HepG2 (cell line): Measurements from ENCODE around the gene P2RY6. TPM values are rescaled to one million over a fixed set of nuclear protein-coding genes. Genes with fewer than 3 reads are reported as not detected.

Source experiments
- ATAD3A ChIP-seq: sonication (generic); formaldehyde crosslinking; IDR thresholded peaks from 2 replicates; pipeline ENCODE4 v1.4.0; 2020; ENCODE audit warnings: missing genetic modification reagents
- BCL6 ChIP-seq: IDR thresholded peaks from 2 replicates; pipeline ENCODE4 v1.6.1; 2016; ENCODE audit warnings: missing genetic modification reagents, missing compliant biosample characterization
- EED ChIP-seq: sonication (generic); formaldehyde crosslinking; IDR thresholded peaks from 2 replicates; pipeline ENCODE4 v1.5.0; 2020; ENCODE audit warnings: mild to moderate bottlenecking, missing genetic modification reagents
- FOXM1 ChIP-seq: sonication (generic); formaldehyde crosslinking; IDR thresholded peaks from 2 replicates; pipeline ENCODE4 v1.5.0; 2020; ENCODE audit warnings: missing genetic modification reagents
- KLF12 ChIP-seq: sonication (generic); formaldehyde crosslinking; IDR thresholded peaks from 2 replicates; pipeline ENCODE4 v1.4.0; 2020; ENCODE audit warnings: missing genetic modification reagents, borderline replicate concordance
- MED1 ChIP-seq: sonication (generic); formaldehyde crosslinking; IDR thresholded peaks from 2 replicates; pipeline ENCODE4 v1.4.0; 2020; ENCODE audit warnings: missing genetic modification reagents
- NFE2L1 ChIP-seq: sonication (generic); formaldehyde crosslinking; IDR thresholded peaks from 2 replicates; pipeline ENCODE4 v1.4.0; 2020; ENCODE audit warnings: missing genetic modification reagents, mild to moderate bottlenecking, borderline replicate concordance
- RBM22 ChIP-seq: fragments of 200-400 bp; formaldehyde crosslinking; optimal IDR thresholded peaks from 2 replicates; pipeline ENCODE3; 2017; ENCODE audit warnings: mild to moderate bottlenecking, low read length, moderate library complexity
- RNF2 ChIP-seq: fragments of 450-650 bp; conservative IDR thresholded peaks from 2 replicates; pipeline ENCODE4 v1.6.1; 2016; ENCODE audit warnings: low read depth
- SAFB2 ChIP-seq: sonication (generic); formaldehyde crosslinking; IDR thresholded peaks from 2 replicates; pipeline ENCODE4 v1.5.1; 2020; ENCODE audit warnings: missing genetic modification reagents, low read depth, mild to moderate bottlenecking, borderline replicate concordance
- SETDB1 ChIP-seq: sonication (generic); formaldehyde crosslinking; IDR thresholded peaks from 2 replicates; pipeline ENCODE4 v1.5.1; 2020; ENCODE audit warnings: missing genetic modification reagents, mild to moderate bottlenecking, borderline replicate concordance
- XBP1 ChIP-seq: sonication (generic); formaldehyde crosslinking; IDR thresholded peaks from 2 replicates; pipeline ENCODE4 v1.5.0; 2020; ENCODE audit warnings: missing genetic modification reagents
- ZC3H4 ChIP-seq: sonication (generic); formaldehyde crosslinking; IDR thresholded peaks from 2 replicates; pipeline ENCODE4 v1.4.0; 2020; ENCODE audit warnings: missing genetic modification reagents, borderline replicate concordance
- ZIK1 ChIP-seq: sonication (generic); formaldehyde crosslinking; IDR thresholded peaks from 2 replicates; pipeline ENCODE4 v1.5.0; 2020; ENCODE audit warnings: mild to moderate bottlenecking, low read depth, missing genetic modification reagents, borderline replicate concordance
- ZNF263 ChIP-seq: sonication (generic); formaldehyde crosslinking; IDR thresholded peaks from 2 replicates; pipeline ENCODE4 v1.4.0; 2020; ENCODE audit warnings: missing genetic modification reagents
- ZNF773 ChIP-seq: sonication (generic); formaldehyde crosslinking; IDR thresholded peaks from 2 replicates; pipeline ENCODE4 v1.4.0; 2020; ENCODE audit warnings: missing genetic modification reagents, borderline replicate concordance
- ZNF839 ChIP-seq: sonication (generic); formaldehyde crosslinking; IDR thresholded peaks from 2 replicates; pipeline ENCODE4 v1.4.0; 2020; ENCODE audit warnings: missing genetic modification reagents, mild to moderate bottlenecking, borderline replicate concordance
- polyA plus RNA-seq, 8 experiments: library from polyadenylated mRNA; depleted of rRNA in 3 of 8; stranded (reverse) in 7 of 8; unstranded in 1 of 8; fragments of >200 nt; fragmentation: Illumina TruSeq in 4 of 8; extraction: Trizol in 4 of 8; gene quantifications; 2 replicates each; pipeline versions ENCODE4 v1.2.1 to v1.2.3, GENCODE V29; 2011 to 2016; ENCODE audit warnings: low read depth in 4 of 8, missing spikeins in 1 of 8, mixed read lengths in 1 of 8; ENCODE audit not compliant: insufficient read depth in 1 of 8
- total RNA-seq, 5 experiments: library from RNA; depleted of rRNA; stranded (reverse); fragments of >200 nt; fragmentation: Illumina TruSeq; extraction: Trizol; gene quantifications; 2 replicates each; pipeline ENCODE4 v1.2.3, GENCODE V29; 2016; ENCODE audit warnings: low read depth in 1 of 5
- TF ChIP-seq, protein P1 (sequence below): sonication (generic); formaldehyde crosslinking; IDR thresholded peaks from 2 replicates; pipeline ENCODE4 v1.4.0; 2020; ENCODE audit warnings: missing genetic modification reagents
- TF ChIP-seq, protein P2 (sequence below): sonication (generic); formaldehyde crosslinking; IDR thresholded peaks from 2 replicates; pipeline ENCODE4 v1.8.0; 2022; ENCODE audit warnings: low read depth, missing genetic modification reagents
- TF ChIP-seq, protein P3 (sequence below): sonication (generic); formaldehyde crosslinking; IDR thresholded peaks from 2 replicates; pipeline ENCODE4 v1.8.0; 2022; ENCODE audit warnings: missing genetic modification reagents, low read depth, mild to moderate bottlenecking, borderline replicate concordance
- TF ChIP-seq, protein P4 (sequence below), 2 experiments: sonication (generic) in 1 of 2; formaldehyde crosslinking in 1 of 2; IDR thresholded peaks; 2 replicates each; pipeline versions ENCODE4 v1.5.1 to v1.6.1; 2011 to 2020; ENCODE audit warnings: borderline replicate concordance in 1 of 2, low read depth in 1 of 2, low read length in 1 of 2, mild to moderate bottlenecking in 1 of 2, missing genetic modification reagents in 1 of 2, moderate library complexity in 1 of 2
- TF ChIP-seq, protein P5 (sequence below): sonication (generic); formaldehyde crosslinking; IDR thresholded peaks from 2 replicates; pipeline ENCODE4 v1.4.0; 2020; ENCODE audit warnings: missing genetic modification reagents

P2RY6 gene
- total and polyA plus RNA-seq, 2 of the 13 experiments (the other 11 are each of a cell fraction or from before 2014, with no cell fraction given), result 0.09 to 0.29 TPM

DNA sequence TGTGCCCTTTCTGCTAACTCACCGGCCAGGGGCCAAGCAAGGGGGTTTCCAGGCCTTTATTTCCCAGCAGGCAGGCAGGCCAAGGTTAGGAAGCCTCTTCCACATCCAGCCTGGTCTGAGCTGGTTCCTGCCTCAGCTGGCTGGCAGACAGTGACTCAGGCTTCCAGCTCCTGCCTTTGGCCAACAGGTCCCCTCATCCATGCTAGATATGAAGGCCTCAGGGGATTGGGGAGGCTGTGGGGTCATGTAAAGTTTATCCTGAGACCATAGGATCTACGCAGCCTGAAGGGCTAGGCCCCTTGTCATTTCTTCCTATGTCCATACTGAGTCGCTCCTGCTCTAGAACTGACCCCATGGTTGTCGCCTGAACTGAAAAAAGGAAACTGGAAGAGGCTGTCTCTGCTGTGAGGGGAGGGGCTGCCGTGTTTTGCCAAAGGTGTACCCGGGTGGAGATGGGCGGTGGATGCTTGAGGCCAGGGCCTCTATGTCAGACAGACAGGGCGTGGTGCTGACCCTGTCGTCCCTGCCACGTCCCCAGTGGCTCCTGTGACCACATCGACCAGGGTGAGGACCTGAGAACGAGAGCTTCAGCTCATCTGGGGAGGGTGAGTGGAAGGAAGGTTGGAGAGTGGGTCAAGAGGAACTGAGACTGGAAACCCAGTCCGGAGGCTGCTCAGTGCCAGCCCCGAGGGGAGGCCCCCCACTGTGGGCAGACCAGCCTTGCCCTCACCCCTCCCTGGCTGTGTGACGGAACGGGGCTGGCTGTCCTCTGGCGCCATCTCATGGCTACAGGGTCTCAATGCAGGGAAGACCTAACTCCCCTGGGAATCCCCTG is 17.0 kb downstream of the P2RY6 start (continued):
- TF ChIP-seq ZIK1 (CRISPR knock-in tag) (no peak; the same call in 1 of the 2 replicates), RNF2 (no peak), RBM22 (no peak), SETDB1 (no peak), SAFB2 (no peak), NFE2L1 (CRISPR knock-in tag) (no peak), FOXM1 (CRISPR knock-in tag) (no peak), EED (CRISPR knock-in tag) (no peak), ZNF263 (no peak), ATAD3A (CRISPR knock-in tag) (no peak), ZNF773 (CRISPR knock-in tag) (no peak), ZC3H4 (CRISPR knock-in tag) (0 out of 2 replicates have a peak, but pooled peaks have one; percentile 42), MED1 (CRISPR knock-in tag) (peak; percentile 43; the same call in 1 of the 2 replicates), XBP1 (no peak), BCL6 (CRISPR knock-in tag) (0 out of 2 replicates have a peak, but pooled peaks have one; percentile 9), KLF12 (CRISPR knock-in tag) (no peak), ZNF839 (CRISPR knock-in tag) (no peak; the same call in 1 of the 2 replicates)
- TF ChIP-seq, protein P1, sequence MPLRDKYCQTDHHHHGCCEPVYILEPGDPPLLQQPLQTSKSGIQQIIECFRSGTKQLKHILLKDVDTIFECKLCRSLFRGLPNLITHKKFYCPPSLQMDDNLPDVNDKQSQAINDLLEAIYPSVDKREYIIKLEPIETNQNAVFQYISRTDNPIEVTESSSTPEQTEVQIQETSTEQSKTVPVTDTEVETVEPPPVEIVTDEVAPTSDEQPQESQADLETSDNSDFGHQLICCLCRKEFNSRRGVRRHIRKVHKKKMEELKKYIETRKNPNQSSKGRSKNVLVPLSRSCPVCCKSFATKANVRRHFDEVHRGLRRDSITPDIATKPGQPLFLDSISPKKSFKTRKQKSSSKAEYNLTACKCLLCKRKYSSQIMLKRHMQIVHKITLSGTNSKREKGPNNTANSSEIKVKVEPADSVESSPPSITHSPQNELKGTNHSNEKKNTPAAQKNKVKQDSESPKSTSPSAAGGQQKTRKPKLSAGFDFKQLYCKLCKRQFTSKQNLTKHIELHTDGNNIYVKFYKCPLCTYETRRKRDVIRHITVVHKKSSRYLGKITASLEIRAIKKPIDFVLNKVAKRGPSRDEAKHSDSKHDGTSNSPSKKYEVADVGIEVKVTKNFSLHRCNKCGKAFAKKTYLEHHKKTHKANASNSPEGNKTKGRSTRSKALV (CRISPR knock-in tag), result no peak
- TF ChIP-seq, protein P2, sequence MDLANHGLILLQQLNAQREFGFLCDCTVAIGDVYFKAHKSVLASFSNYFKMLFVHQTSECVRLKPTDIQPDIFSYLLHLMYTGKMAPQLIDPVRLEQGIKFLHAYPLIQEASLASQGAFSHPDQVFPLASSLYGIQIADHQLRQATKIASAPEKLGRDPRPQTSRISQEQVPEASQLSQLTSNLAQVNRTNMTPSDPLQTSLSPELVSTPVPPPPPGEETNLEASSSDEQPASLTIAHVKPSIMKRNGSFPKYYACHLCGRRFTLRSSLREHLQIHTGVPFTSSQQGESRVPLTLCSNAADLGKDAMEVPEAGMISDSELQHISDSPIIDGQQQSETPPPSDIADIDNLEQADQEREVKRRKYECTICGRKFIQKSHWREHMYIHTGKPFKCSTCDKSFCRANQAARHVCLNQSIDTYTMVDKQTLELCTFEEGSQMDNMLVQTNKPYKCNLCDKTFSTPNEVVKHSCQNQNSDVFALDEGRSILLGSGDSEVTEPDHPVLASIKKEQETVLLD (CRISPR knock-in tag), result no peak
- TF ChIP-seq, protein P3, sequence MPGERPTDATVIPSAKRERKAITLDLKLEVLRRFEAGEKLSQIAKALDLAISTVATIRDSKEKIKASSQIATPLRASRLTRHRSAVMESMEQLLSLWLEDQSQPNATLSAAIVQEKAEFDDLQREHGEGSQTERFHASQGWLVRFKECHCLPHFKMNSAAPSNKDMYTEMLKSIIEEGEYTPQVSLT (CRISPR knock-in tag), result no peak
- TF ChIP-seq, protein P4, sequence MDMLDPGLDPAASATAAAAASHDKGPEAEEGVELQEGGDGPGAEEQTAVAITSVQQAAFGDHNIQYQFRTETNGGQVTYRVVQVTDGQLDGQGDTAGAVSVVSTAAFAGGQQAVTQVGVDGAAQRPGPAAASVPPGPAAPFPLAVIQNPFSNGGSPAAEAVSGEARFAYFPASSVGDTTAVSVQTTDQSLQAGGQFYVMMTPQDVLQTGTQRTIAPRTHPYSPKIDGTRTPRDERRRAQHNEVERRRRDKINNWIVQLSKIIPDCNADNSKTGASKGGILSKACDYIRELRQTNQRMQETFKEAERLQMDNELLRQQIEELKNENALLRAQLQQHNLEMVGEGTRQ (IDR thresholded peaks at IDR 0.05; ENCODE audit: low read depth, low read length), result no peak
- TF ChIP-seq, protein P4 (CRISPR knock-in tag; IDR thresholded peaks at IDR 0.05; ENCODE audit: borderline replicate concordance), result no peak
- TF ChIP-seq, protein P5, sequence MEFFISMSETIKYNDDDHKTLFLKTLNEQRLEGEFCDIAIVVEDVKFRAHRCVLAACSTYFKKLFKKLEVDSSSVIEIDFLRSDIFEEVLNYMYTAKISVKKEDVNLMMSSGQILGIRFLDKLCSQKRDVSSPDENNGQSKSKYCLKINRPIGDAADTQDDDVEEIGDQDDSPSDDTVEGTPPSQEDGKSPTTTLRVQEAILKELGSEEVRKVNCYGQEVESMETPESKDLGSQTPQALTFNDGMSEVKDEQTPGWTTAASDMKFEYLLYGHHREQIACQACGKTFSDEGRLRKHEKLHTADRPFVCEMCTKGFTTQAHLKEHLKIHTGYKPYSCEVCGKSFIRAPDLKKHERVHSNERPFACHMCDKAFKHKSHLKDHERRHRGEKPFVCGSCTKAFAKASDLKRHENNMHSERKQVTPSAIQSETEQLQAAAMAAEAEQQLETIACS (CRISPR knock-in tag), result no peak
